B cell (primary cell): ENCODE measurements around the gene DDX56. TPM values are rescaled to one million over a fixed set of nuclear protein-coding genes. Genes with fewer than 3 reads are reported as not detected.

Experiments
- ATAC-seq: fragments of 200-7000 bp; cut with Tn5 transposase; one replicate; pipeline ENCODE4 v1.10.0; 2021; ENCODE audit warnings: low read depth, mild to moderate bottlenecking, moderate number of reproducible peaks, moderate library complexity
- CTCF ChIA-PET: fragments of 350-600 bp; sonication (Branson Sonifier 250); formaldehyde crosslinking; loops from one replicate; lab custom pipeline; 2021; ENCODE audit warnings: antibody characterized with exemption, inconsistent platforms; lab: Charles Lee
- POLR2A ChIA-PET: fragments of 350-600 bp; sonication (Branson Sonifier 250); formaldehyde crosslinking; loops from one replicate; lab custom pipeline; 2021; ENCODE audit warnings: antibody characterized with exemption; lab: Charles Lee
- DNase-seq: peaks from one replicate; pipeline ENCODE4 v3.0.0; 2013
- H2AFZ ChIP-seq: 2 replicates; pipeline ENCODE4 v1.6.1; 2012; ENCODE audit warnings: mild to moderate bottlenecking, low read depth, low read length; ENCODE audit not compliant: insufficient read depth, poor library complexity, severe bottlenecking
- H3K27ac ChIP-seq, 2 donors: 1 replicate in 1 of 2; 2 replicates in 1 of 2; pipeline ENCODE4 v1.5.1; 2012 to 2013; ENCODE audit warnings: low read length in 2 of 2, mild to moderate bottlenecking in 2 of 2, moderate library complexity in 1 of 2
- H3K27me3 ChIP-seq, 4 experiments: fragments of 200-600 bp in 1 of 4; sonication (generic) in 1 of 4; replicated peaks in 1 of 4; 1 replicate in 2 of 4; 2 replicates in 2 of 4; pipeline versions ENCODE4 v1.6.1 to v1.7.0; 2013 to 2016; ENCODE audit warnings: low read length in 3 of 4, mild to moderate bottlenecking in 2 of 4, mixed read lengths in 1 of 4, moderate library complexity in 1 of 4; ENCODE audit not compliant: insufficient read depth in 4 of 4, control insufficient read depth in 3 of 4; ENCODE audit errors: control extremely low read depth in 1 of 4
- H3K36me3 ChIP-seq, 2 experiments: replicated peaks in 1 of 2; 1 replicate in 1 of 2; 2 replicates in 1 of 2; pipeline versions ENCODE4 v1.6.1 to v1.7.1; 2013; ENCODE audit warnings: low read length in 1 of 2; ENCODE audit not compliant: insufficient read depth in 2 of 2, control insufficient read depth in 1 of 2; ENCODE audit errors: control extremely low read depth in 1 of 2, extremely low read depth in 1 of 2
- H3K4me1 ChIP-seq, 2 donors: fragments of 200-600 bp in 1 of 2; sonication (generic) in 1 of 2; 1 replicate in 1 of 2; 2 replicates in 1 of 2; pipeline versions ENCODE4 v1.5.1 to v1.6.1; 2013 to 2017; ENCODE audit warnings: low read length in 2 of 2; ENCODE audit not compliant: control insufficient read depth in 2 of 2, insufficient read depth in 2 of 2
- H3K4me2 ChIP-seq: replicated peaks from 2 replicates; pipeline ENCODE3; 2012; ENCODE audit warnings: mild to moderate bottlenecking, low read depth, low read length; ENCODE audit not compliant: poor library complexity, severe bottlenecking
- H3K4me3 ChIP-seq, 5 experiments: fragments of 200-600 bp in 1 of 5; sonication (generic) in 1 of 5; 1 replicate in 3 of 5; 2 replicates in 2 of 5; pipeline versions ENCODE4 v1.5.1 to v1.7.0; 2011 to 2016; ENCODE audit warnings: low read length in 4 of 5, mild to moderate bottlenecking in 4 of 5, low read depth in 2 of 5, control low read depth in 1 of 5, moderate library complexity in 1 of 5; ENCODE audit not compliant: insufficient read depth in 1 of 5; ENCODE audit errors: control extremely low read depth in 1 of 5, extremely low read depth in 1 of 5
- H3K79me2 ChIP-seq: fragments of 200-600 bp; sonication (generic); one replicate; pipeline ENCODE4 v1.6.0; 2016; ENCODE audit warnings: low read length; ENCODE audit not compliant: control insufficient read depth, insufficient read depth
- H3K9ac ChIP-seq: fragments of 200-600 bp; sonication (generic); 2 replicates; pipeline ENCODE4 v1.6.1; 2017; ENCODE audit warnings: mild to moderate bottlenecking, low read length, moderate library complexity
- H3K9me3 ChIP-seq, 3 donors: one replicate each; pipeline versions ENCODE4 v1.6.1 to v1.7.1; 2013; ENCODE audit warnings: low read length in 2 of 3; ENCODE audit not compliant: control insufficient read depth in 2 of 3, insufficient read depth in 1 of 3; ENCODE audit errors: control extremely low read depth in 1 of 3
- H4K20me1 ChIP-seq: 2 replicates; pipeline ENCODE4 v1.6.0; 2012; ENCODE audit warnings: mild to moderate bottlenecking, low read length; ENCODE audit not compliant: insufficient read depth, control insufficient read depth, poor library complexity, severe bottlenecking
- H3K27ac Mint-ChIP-seq: one replicate; pipeline ENCODE4 v1.8.0; 2021; ENCODE audit warnings: mixed read lengths
- H3K27me3 Mint-ChIP-seq: one replicate; pipeline ENCODE4 v1.8.0; 2021; ENCODE audit warnings: mixed read lengths
- H3K4me1 Mint-ChIP-seq: one replicate; pipeline ENCODE4 v1.8.0; 2021; ENCODE audit warnings: mixed read lengths
- H3K4me3 Mint-ChIP-seq: one replicate; pipeline ENCODE4 v1.8.0; 2021; ENCODE audit warnings: mixed read lengths
- H3K9me3 Mint-ChIP-seq: one replicate; pipeline ENCODE4 v1.8.0; 2022; ENCODE audit warnings: mixed read lengths; ENCODE audit not compliant: insufficient read depth
- EZH2 ChIP-seq: IDR thresholded peaks from 2 replicates; pipeline ENCODE4 v1.6.1; 2012; ENCODE audit warnings: borderline replicate concordance, low read depth, mild to moderate bottlenecking, moderate library complexity, low read length; ENCODE audit not compliant: insufficient read depth, poor library complexity, severe bottlenecking
- WGBS: methylation state at CpG from one replicate; pipeline ENCODE4 v1.1.5; 2013; ENCODE audit warnings: missing lambda C conversion rate; ENCODE audit not compliant: insufficient coverage; 5-methylcytosine and 5-hydroxymethylcytosine counted together
- intact Hi-C: fragments of 100-400 bp; cut with micrococcal nuclease; formaldehyde crosslinking; loops from one replicate; pipeline ENCODE4 v1.10.0; 2022
- polyA plus RNA-seq: library from polyadenylated mRNA; depleted of rRNA; stranded (reverse); fragments of >200 nt; gene quantifications from 2 replicates; pipeline ENCODE4 v1.2.3, GENCODE V29; 2012
- total RNA-seq, 2 donors: library from RNA; stranded (reverse); fragments of 120-200 nt in 1 of 2; gene quantifications; 1 replicate in 1 of 2; 2 replicates in 1 of 2; pipeline versions ENCODE4 v1.2.3 to v1.2.4, GENCODE V29; 2013 to 2022
- TF ChIP-seq, protein P1 (sequence below): fragments of 200-600 bp; IDR thresholded peaks from one replicate; pipeline ENCODE4 v1.8.0; 2022; ENCODE audit warnings: antibody characterized with exemption, mild to moderate bottlenecking

Gene DDX56
- total and polyA plus RNA-seq, 2 donors (not counting 1 experiment from before 2014, with no cell fraction given), result 88.2 to 102 TPM

- intact Hi-C loops, result no loop called here
- Mint-ChIP-seq H3K27me3 (peaks cover 26% of the 10 kb centered on the region), H3K27ac (no peak overlapping the region), H3K4me1 (no peaks in the 10 kb centered on the region), H3K4me3 (no peak overlapping the region), H3K9me3 (peaks cover 14% of the 10 kb centered on the region)
- no peak overlapping the region for H3K4me2 ChIP-seq
- TF ChIP-seq, protein P1, sequence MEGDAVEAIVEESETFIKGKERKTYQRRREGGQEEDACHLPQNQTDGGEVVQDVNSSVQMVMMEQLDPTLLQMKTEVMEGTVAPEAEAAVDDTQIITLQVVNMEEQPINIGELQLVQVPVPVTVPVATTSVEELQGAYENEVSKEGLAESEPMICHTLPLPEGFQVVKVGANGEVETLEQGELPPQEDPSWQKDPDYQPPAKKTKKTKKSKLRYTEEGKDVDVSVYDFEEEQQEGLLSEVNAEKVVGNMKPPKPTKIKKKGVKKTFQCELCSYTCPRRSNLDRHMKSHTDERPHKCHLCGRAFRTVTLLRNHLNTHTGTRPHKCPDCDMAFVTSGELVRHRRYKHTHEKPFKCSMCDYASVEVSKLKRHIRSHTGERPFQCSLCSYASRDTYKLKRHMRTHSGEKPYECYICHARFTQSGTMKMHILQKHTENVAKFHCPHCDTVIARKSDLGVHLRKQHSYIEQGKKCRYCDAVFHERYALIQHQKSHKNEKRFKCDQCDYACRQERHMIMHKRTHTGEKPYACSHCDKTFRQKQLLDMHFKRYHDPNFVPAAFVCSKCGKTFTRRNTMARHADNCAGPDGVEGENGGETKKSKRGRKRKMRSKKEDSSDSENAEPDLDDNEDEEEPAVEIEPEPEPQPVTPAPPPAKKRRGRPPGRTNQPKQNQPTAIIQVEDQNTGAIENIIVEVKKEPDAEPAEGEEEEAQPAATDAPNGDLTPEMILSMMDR, result no peak
- TF ChIP-seq EZH2, result no peak
- H3K4me1 ChIP-seq, result no peaks in the 10 kb centered on the region
- H3K36me3 ChIP-seq, result no peaks in the 10 kb centered on the region
- no peak overlapping the region for H3K4me3 ChIP-seq
- H4K20me1 ChIP-seq, result no peaks in the 10 kb centered on the region
- ChIA-PET CTCF (no interaction called here), POLR2A (no interaction called here)
- DNase-seq (no peak), ATAC-seq (no peak)
- H3K9ac ChIP-seq, result no peak overlapping the region
- peaks cover 0 to 10% (median 0%) of the 10 kb centered on the region in 4 experiments for H3K27me3 ChIP-seq
- H3K27ac ChIP-seq, result no peak overlapping the region
- H3K9me3 ChIP-seq, result peaks cover 2 to 35% (median 18%) of the 10 kb centered on the region in 3 donors
- no peak overlapping the region for H2AFZ ChIP-seq
- WGBS, result no CpG with 5 or more reads among the region's 3 CpGs
- no peaks in the 10 kb centered on the region for H3K79me2 ChIP-seq
Observed at GRCh38 chr7:44524811-44525388, 48.8 kb downstream of the DDX56 start.

GRCh38 chr7:44522315-44522714 is 51.4 kb downstream of the DDX56 start:
- no peaks in the 10 kb centered on the region for H3K4me1 ChIP-seq
- intact Hi-C loops, result no loop called here
- no peaks in the 10 kb centered on the region for H3K4me1 Mint-ChIP-seq
- H3K27me3 Mint-ChIP-seq, result peaks cover 32% of the 10 kb centered on the region
- TF ChIP-seq, protein P1, result no peak
- TF ChIP-seq EZH2, result no peak
- H3K4me3 Mint-ChIP-seq, result no peak overlapping the region
- CTCF ChIA-PET, result no interaction called here
- no peak overlapping the region for H3K27ac Mint-ChIP-seq
- H3K27ac ChIP-seq, result no peak overlapping the region
- H3K36me3 ChIP-seq, result no peaks in the 10 kb centered on the region
- no peak for ATAC-seq
- peaks cover 0 to 10% (median 0%) of the 10 kb centered on the region in 4 experiments for H3K27me3 ChIP-seq
- no peak overlapping the region for H3K4me3 ChIP-seq
- no peak overlapping the region for H3K4me2 ChIP-seq
- POLR2A ChIA-PET, result no interaction called here
- 89% methylated on average over 3 of the region's 3 CpGs for WGBS
- H2AFZ ChIP-seq, result no peak overlapping the region
- H3K79me2 ChIP-seq, result no peaks in the 10 kb centered on the region
- H3K9me3 Mint-ChIP-seq, result peaks cover 11% of the 10 kb centered on the region
- H3K9ac ChIP-seq, result no peak overlapping the region
- no peaks in the 10 kb centered on the region for H4K20me1 ChIP-seq
- no peak for DNase-seq
- peaks cover 2 to 28% (median 18%) of the 10 kb centered on the region in 3 donors for H3K9me3 ChIP-seq
